DOHH2 (cell line): Measurements from ENCODE around the gene PCK2.

Source experiments
- H3F3A ChIP-seq: fragments of 200-600 bp; sonication (generic), shearing (Covaris generic); 2 replicates; pipeline ENCODE4 v1.6.0; 2016; ENCODE audit warnings: antibody characterized with exemption, mild to moderate bottlenecking; ENCODE audit not compliant: control insufficient read depth, insufficient read depth
- H3K27ac ChIP-seq: fragments of 200-600 bp; sonication (generic); 2 replicates; pipeline ENCODE4 v1.5.1; 2014; ENCODE audit warnings: low read depth, mild to moderate bottlenecking, low read length, moderate library complexity
- H3K27me3 ChIP-seq: fragments of 200-600 bp; sonication (generic); 2 replicates; pipeline ENCODE4 v1.6.1; 2014; ENCODE audit warnings: mild to moderate bottlenecking, low read length, mixed read lengths; ENCODE audit not compliant: control insufficient read depth
- H3K36me3 ChIP-seq: fragments of 200-600 bp; sonication (generic); 2 replicates; pipeline ENCODE4 v1.6.1; 2014; ENCODE audit warnings: mild to moderate bottlenecking, low read length, moderate library complexity, mixed read lengths; ENCODE audit not compliant: control insufficient read depth
- H3K4me1 ChIP-seq: fragments of 200-600 bp; sonication (generic); 2 replicates; pipeline ENCODE4 v1.6.1; 2014; ENCODE audit warnings: mild to moderate bottlenecking, low read length, mixed read lengths; ENCODE audit not compliant: control insufficient read depth
- H3K4me2 ChIP-seq: fragments of 200-600 bp; sonication (generic); 2 replicates; pipeline ENCODE4 v1.6.0; 2014; ENCODE audit warnings: mild to moderate bottlenecking, low read length, moderate library complexity
- H3K4me3 ChIP-seq: fragments of 200-600 bp; sonication (generic); 2 replicates; pipeline ENCODE4 v1.5.1; 2014; ENCODE audit warnings: mild to moderate bottlenecking, low read length, mixed read lengths
- H3K79me2 ChIP-seq: fragments of 200-600 bp; sonication (generic); 2 replicates; pipeline ENCODE4 v1.6.1; 2014; ENCODE audit warnings: mild to moderate bottlenecking, low read length, mixed read lengths; ENCODE audit not compliant: control insufficient read depth
- H3K9me2 ChIP-seq: fragments of 200-600 bp; sonication (generic); replicated peaks from 2 replicates; pipeline ENCODE4 v1.6.1; 2014; ENCODE audit warnings: mild to moderate bottlenecking, low read length, mixed read lengths; ENCODE audit not compliant: control insufficient read depth
- H3K9me3 ChIP-seq: fragments of 200-600 bp; sonication (generic); 2 replicates; pipeline ENCODE4 v1.6.1; 2014; ENCODE audit warnings: antibody characterized with exemption, low read length, mixed read lengths; ENCODE audit not compliant: control insufficient read depth, insufficient read depth
- H4K20me1 ChIP-seq: fragments of 200-600 bp; sonication (generic); 2 replicates; pipeline ENCODE4 v1.6.0; 2014; ENCODE audit warnings: low read depth, mild to moderate bottlenecking, antibody characterized with exemption, low read length, moderate library complexity; ENCODE audit not compliant: control insufficient read depth, insufficient read depth
- EZH2phosphoT487 ChIP-seq: fragments of 200-600 bp; sonication (generic); IDR thresholded peaks from 2 replicates; pipeline ENCODE4 v1.6.1; 2017; ENCODE audit warnings: borderline replicate concordance, mild to moderate bottlenecking, antibody characterized with exemption, low read length, moderate library complexity, mixed read lengths
- TF ChIP-seq, protein P1 (sequence below): fragments of 200-600 bp; sonication (generic); IDR thresholded peaks from one replicate; pipeline ENCODE4 v1.5.1; 2014; ENCODE audit warnings: antibody characterized with exemption, mild to moderate bottlenecking, low read depth, low read length; ENCODE audit not compliant: poor library complexity, severe bottlenecking

The PCK2 gene

DNA sequence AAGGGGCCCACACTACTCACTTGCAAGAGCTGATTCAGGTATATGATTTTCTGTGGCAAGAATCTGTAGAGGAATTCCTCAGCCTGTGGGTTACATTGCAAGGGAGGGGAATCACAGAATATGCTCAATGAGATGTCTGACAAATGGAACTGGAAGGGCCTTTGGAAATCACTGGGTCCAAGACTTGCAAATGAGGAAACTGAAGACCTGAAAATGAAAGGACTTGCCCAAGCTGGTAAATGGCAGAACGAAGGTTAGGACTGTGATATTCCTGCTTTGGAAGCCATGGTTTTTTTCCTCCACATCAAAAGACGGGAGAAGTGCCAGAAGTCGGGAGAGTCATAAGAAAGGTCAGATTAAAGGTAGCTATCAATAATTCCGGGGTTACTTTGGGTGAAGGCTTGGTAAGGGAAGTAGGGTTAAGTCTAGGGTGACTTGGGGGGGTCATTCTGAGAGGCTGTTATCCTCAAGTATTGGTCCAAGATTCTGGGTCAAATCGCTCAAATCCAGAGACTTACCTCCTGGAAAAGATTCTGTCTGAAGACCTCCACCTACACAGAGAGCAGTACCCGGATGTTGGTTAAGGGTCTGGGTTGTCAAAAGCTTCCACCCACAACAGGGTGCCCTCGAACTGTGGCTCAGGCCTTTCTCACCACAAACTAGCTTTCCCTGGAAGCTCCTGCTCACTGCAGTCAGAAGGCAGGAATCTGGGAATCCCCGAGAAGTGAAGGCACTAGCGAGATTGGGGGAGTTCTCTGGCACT lies 51.8 kb downstream of the PCK2 start:
- Histone ChIP-seq H3F3A (0 out of 2 replicates have a peak, but pooled peaks cover 3% of the 10 kb centered on the region), H3K79me2 (peaks cover 42% of the 10 kb centered on the region), H3K9me2 (no peaks in the 10 kb centered on the region), H3K4me2 (peak overlapping the region; percentile 99), H3K4me3 (peak overlapping the region; percentile 82), H3K36me3 (peaks cover 60% of the 10 kb centered on the region), H3K27ac (peak overlapping the region; percentile 76), H3K4me1 (peaks cover 30% of the 10 kb centered on the region), H3K9me3 (no peaks in the 10 kb centered on the region), H4K20me1 (peaks cover 3% of the 10 kb centered on the region; the same call in 1 of the 2 replicates), H3K27me3 (no peaks in the 10 kb centered on the region)
- TF ChIP-seq, protein P1, sequence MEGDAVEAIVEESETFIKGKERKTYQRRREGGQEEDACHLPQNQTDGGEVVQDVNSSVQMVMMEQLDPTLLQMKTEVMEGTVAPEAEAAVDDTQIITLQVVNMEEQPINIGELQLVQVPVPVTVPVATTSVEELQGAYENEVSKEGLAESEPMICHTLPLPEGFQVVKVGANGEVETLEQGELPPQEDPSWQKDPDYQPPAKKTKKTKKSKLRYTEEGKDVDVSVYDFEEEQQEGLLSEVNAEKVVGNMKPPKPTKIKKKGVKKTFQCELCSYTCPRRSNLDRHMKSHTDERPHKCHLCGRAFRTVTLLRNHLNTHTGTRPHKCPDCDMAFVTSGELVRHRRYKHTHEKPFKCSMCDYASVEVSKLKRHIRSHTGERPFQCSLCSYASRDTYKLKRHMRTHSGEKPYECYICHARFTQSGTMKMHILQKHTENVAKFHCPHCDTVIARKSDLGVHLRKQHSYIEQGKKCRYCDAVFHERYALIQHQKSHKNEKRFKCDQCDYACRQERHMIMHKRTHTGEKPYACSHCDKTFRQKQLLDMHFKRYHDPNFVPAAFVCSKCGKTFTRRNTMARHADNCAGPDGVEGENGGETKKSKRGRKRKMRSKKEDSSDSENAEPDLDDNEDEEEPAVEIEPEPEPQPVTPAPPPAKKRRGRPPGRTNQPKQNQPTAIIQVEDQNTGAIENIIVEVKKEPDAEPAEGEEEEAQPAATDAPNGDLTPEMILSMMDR: no peak
- no peak for TF ChIP-seq EZH2phosphoT487

DNA sequence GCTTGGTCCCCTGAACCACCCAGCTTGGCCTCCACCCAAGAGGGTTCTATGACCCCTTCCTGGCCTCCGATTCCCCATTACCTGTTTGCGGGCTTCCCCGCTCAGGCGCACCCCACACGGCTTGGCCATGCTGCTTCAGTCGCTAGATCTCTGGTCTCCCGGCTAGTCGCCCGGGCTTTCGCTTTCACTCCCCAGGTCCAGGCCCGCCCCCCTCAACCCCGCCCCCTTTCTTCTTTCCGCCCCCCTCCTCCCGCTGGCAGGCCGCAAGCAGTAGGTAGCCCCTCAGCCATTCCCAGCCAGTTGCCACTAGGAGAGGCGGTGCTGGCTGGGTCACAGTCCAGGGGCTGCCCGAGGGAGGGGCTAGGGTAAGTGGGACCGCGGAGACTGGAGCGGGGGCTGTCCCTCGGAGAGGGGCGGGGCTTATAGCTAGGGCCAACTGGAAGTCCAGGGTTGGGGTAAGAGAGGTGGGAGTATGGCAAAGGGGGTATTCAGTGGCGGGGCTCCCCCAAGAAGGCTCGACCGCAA lies 52.4 kb downstream of the PCK2 start, which contains the start of gene PSME2:
Gene PSME2, minus strand, starts transcription at position 158 of the 525 bp plus-strand sequence. Its CDS starts 29 bp downstream, at position 129.
- Histone ChIP-seq H3K9me3 (no peaks in the 10 kb centered on the region), H3F3A (0 out of 2 replicates have a peak, but pooled peaks cover 3% of the 10 kb centered on the region), H3K79me2 (peaks cover 39% of the 10 kb centered on the region), H3K36me3 (peaks cover 63% of the 10 kb centered on the region), H3K9me2 (no peaks in the 10 kb centered on the region), H3K4me2 (peak within 1 kb of the TSS; percentile 99), H3K4me1 (peaks cover 30% of the 10 kb centered on the region), H3K4me3 (peak within 1 kb of the TSS; percentile 82), H3K27ac (peak within 1 kb of the TSS; percentile 76), H4K20me1 (peaks cover 3% of the 10 kb centered on the region; the same call in 1 of the 2 replicates), H3K27me3 (no peaks in the 10 kb centered on the region)
- TF ChIP-seq EZH2phosphoT487: no peak
- TF ChIP-seq, protein P1: no peak

DNA sequence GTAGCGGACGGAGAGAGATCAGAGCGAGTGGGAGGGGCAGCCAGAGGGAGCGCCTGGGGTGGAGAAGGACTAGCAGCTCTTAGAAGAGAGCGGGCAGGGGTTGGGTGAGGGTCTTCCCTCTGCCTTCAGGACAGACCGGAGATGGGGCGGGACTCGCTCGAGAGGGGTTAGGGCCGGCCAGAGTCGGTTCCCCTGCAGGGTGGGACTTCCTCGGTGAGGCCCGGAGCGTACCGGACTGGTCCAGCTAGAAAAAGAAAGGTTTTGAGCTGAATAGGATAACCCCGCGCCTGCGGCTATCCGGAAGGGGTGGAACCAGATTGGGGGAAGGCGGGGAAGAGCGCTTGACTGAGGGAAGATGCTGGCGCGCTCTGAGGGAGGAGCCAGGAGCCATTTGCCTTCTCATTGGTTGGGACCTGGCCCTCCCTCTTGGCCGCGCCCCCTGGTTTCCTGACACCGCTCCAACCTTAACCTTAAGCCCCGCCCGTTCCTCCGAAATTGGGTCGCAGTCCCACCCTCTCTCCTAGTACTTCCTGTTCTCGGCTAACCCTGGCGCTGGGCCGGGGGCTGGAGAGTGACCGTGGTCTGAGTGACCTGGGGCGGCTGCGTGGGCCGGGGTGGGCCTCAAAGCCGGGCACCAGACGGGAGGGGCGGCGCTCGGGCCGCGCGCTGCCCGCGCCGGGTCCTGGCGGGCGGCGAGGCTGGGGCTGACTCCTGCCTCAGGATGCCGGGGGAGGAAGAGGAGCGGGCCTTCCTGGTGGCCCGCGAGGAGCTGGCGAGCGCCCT lies 53.1 kb downstream of the PCK2 start, which contains the start of gene RNF31:
Gene RNF31, plus strand, starts transcription at position 521 of the 783 bp plus-strand sequence. Its CDS starts 201 bp downstream, at position 722.
- Histone ChIP-seq H4K20me1 (peaks cover 3% of the 10 kb centered on the region; the same call in 1 of the 2 replicates), H3K4me3 (peak within 1 kb of the TSS; percentile 82), H3K9me3 (no peaks in the 10 kb centered on the region), H3K36me3 (peaks cover 66% of the 10 kb centered on the region), H3K79me2 (peaks cover 39% of the 10 kb centered on the region), H3K4me2 (peak within 1 kb of the TSS; percentile 99), H3K27me3 (no peaks in the 10 kb centered on the region), H3K9me2 (no peaks in the 10 kb centered on the region), H3K27ac (peak within 1 kb of the TSS; percentile 76), H3K4me1 (peaks cover 26% of the 10 kb centered on the region), H3F3A (0 out of 2 replicates have a peak, but pooled peaks cover 3% of the 10 kb centered on the region)
- no peak for TF ChIP-seq EZH2phosphoT487
- TF ChIP-seq, protein P1: no peak
